GM19193 (cell line): ENCODE results near the gene PPT2.

Experiments
- POLR2A ChIP-seq: IDR thresholded peaks from 4 replicates; pipeline ENCODE4 v1.6.1; 2011; ENCODE audit not compliant: insufficient read depth, insufficient read length; ENCODE audit errors: extremely low read depth

PPT2 gene

DNA sequence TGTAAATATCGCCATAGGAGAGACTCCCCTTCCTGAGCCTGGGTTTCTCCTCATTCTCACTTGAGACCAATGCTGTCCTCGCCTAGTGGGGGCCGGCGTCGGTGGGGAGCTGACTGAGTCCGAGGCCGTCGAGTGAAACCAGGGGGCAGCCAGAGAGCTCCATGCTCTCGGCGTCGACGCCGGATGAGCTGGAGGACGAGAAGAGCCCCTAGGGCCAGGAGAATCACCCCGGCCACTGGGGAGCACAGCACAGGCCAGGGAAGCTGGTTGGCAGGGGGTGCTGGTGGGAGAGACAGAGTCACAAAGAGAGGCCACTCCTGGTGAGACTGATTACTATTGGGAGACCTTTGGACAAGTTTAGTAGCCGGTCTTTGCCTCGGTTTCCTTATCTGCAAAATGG is 44.9 kb downstream of the PPT2 start:
- no peak for TF ChIP-seq POLR2A

DNA sequence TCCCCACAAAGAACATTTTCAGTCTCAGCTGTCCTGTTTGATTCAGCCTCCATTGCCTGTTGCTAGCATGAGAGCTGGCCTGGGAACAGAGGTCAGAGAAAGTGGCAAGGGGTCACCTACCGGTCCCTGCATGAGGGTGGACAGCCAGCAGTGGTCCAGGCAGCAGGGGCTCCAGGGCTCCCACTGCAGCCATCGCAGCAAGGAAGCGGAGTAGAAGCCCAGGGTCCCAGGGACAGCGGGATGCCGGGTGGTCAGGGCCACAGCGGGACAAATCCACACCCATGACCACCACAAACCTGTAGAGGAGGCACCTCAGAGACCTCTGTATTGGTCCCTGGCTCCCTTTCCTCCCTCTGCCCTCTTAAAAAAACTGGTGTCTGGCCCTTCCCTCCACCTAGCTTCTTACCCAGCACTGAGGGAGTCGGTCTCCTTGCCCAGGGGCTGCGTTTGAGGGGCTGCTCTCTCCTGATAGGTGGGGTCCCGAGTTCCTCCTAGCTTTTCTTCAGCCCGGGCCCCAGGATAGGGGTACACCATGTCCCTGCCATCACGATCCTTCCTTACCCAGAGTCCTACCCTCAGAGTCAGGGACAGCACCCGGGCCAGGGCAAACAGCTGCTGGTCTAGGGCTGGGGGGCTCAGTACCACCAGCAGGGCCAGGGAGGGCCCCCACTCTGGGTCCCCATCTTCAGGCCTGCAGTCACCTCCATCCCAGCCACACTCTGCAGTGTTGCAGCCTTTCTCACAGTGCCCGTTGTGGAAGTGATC is 47.0 kb downstream of the PPT2 start:
- TF ChIP-seq POLR2A = no peak

DNA sequence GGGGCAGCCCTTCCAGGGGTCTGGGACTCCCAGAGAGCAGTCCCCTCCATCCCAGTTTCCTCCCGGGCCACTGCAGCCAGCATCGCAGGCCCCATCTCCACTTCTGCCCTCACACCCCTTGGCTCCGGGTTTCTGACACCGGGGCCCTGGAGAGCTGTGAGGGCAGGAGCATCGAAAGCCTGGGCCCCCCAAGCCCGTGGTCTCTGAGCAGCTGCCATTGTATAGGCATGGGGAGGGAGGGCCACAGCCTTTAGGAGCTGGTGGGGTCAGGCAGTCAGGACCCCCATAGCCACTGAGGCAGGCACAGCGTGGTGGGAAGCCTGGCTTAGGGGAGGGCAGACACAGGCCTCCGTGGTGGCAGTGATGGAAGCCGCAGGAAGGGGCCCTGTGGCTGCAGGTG is 48.2 kb downstream of the PPT2 start:
- TF ChIP-seq POLR2A = no peak

DNA sequence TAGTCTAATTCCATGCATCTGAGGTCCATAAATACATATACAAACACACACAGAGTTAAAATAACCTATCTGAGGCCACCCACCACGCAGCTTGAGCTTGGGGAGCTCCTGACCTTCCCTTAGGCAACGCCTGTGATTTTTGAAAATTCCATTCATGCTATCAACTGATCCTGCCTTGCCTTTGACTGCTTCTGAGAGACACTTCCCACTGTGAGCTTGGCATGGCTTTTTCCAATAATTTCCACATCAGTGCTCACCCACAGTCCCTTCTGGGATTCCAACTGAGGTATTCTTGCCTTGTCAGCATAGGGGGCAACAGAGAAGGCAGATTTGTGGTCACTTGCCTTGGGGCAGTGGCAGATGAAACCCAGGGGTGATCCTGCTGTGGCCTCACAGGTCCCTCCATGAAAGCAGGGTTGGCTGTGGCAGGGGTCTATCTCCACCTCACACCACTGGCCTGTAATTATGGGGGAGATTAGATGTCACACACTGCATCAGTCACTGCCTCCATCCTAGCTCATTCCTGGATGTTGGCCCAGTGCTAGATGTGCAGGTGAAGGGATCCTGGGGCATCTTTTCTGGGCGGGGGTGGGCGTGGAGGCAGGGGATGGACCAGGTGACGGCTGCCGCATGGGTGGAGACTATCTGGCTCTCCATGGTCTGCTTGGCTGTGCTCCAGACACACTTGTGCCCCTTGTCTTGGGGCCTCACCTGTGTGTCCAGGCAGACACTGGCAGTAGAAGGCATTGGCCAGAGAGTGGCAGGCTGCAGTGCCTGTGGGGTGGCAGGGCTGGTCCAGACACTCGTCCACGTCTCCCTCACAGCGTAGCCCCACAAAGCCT is 49.7 kb downstream of the PPT2 start:
- no peak for TF ChIP-seq POLR2A

DNA sequence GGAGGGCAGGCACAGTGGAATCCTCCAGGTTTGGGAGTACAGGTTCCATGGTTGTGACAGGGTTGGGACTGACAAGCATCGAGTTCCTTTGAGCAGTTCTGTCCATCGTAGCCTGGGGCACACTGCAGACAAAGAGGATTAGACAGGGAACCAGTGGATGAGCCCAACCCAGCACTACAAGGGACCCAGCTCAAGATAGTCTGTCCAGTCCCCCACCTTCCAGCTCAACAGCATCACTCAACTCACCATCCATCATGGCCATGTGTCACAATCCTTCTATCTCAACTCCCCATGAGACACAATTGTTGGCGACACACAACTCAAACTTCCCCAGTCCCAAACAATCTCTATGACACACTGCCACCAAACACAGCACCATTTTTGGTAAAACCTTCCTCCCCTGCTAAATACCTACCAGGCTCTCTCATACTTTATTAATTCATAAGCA is 50.4 kb downstream of the PPT2 start:
- no peak for TF ChIP-seq POLR2A

DNA sequence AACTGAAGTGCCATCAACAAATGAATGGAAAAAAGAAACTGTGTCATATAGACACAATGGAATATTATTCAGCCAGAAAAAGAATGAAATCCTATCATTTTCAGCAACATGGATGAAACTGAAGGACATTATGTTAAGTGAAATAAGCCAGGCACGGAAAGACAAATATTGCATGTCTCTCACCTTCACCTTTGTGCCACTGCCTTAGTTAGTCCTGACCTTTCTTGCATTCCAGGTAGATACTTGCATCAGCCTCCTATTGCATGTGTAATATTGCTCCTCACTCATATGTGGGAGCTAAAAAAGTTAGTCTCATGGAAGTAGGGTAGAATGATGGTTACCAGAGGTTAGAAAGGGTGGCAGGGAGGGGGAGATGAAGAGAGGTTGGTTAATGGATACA is 55.1 kb downstream of the PPT2 start:
- TF ChIP-seq POLR2A = no peak

DNA sequence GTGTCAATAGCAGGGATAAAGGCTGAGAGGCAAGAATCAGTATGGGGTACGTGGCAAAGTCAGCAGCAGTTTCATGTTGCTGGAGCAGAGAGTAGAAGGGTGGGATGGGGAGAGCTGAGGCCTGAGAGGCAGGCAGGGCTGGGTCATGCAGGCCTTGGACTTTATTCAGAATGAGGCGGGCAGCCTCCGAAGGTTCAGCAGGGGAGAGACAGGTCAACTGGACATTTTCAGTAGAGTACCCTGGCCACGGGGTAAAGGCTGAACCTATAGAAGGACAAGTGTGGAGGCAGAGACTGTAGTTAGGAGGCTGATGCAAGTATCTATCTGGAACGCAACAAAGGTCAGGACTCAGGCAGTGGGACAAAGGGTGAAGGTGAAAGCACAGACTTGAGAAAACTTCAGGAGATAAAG is 56.3 kb downstream of the PPT2 start:
- no peak for TF ChIP-seq POLR2A

DNA sequence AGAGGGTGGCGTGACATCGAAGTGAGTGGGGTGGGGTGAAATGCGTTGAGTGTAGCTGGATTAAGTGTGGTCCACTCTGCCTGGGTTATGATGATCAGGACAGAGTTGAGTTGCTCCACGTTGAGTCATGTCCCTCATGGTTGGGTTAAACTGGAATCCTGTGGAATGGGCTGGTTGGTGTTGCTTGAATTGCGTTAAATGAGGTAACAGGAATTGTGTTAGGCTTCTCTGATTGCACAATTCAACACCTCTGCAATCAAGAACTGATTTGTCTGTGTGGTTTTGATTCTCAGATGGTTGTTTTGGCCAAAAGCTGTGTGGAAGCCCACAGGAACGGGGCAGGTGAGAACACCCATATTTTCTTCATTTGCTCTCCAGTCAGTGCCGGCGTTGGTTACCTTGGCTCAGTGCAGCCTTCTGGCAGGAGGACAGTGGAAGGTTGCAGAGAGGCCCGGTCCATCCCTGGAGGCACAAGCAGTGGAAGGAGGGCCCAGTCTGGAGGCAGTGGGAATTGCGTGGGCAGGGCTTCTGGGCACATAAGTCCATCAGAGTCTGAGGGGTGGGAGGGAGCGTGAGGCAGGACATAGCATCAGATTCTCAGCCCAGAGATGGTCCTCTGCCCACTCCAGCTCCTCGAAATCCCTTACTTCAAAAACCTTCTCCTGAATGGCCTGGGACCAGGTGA is 58.3 kb downstream of the PPT2 start:
- no peak for TF ChIP-seq POLR2A
